SKM-1 treated with dmso at 0.1 percent for 144 hours (cell line): Measurements from ENCODE around the gene MAP6D1.
"Not testable (repeated sequence)": the region's sequence is repeated elsewhere in the genome, so short reads cannot be mapped to it uniquely, and the experiment has no call there.

Experiments
- DNase-seq: peaks from one replicate; lab custom pipeline; 2025; ENCODE audit not compliant: unreplicated experiment; lab: John Stamatoyannopoulos, UW

MAP6D1 gene

GRCh38 chr3:183801601-183802000, 23.8 kb downstream of the MAP6D1 start:
- no peak for DNase-seq

- DNase-seq = no peak
Measured at GRCh38 chr3:183800243-183800863, 25.0 kb downstream of the MAP6D1 start.

GRCh38 chr3:183799461-183799860, 25.9 kb downstream of the MAP6D1 start:
- no peak for DNase-seq

- no peak for DNase-seq
Measured at GRCh38 chr3:183797996-183798395, 27.4 kb downstream of the MAP6D1 start.

- DNase-seq = no peak
Measured at GRCh38 chr3:183796372-183796771, 29.0 kb downstream of the MAP6D1 start.

- no peak for DNase-seq
Measured at GRCh38 chr3:183794452-183794851, 30.9 kb downstream of the MAP6D1 start.

GRCh38 chr3:183792976-183793375, 32.4 kb downstream of the MAP6D1 start:
- DNase-seq = no peak

- no peak for DNase-seq
Measured at GRCh38 chr3:183790700-183791099, 34.7 kb downstream of the MAP6D1 start.

- no peak for DNase-seq
Measured at GRCh38 chr3:183789826-183790225, 35.6 kb downstream of the MAP6D1 start.

GRCh38 chr3:183784503-183784902, 40.9 kb downstream of the MAP6D1 start:
- DNase-seq = not testable (repeated sequence)

GRCh38 chr3:183782576-183783276, 42.7 kb downstream of the MAP6D1 start:
- DNase-seq = no peak

GRCh38 chr3:183781246-183781645, 44.1 kb downstream of the MAP6D1 start:
- no peak for DNase-seq

- DNase-seq = peak; percentile 30
Measured at GRCh38 chr3:183779896-183780465, 45.4 kb downstream of the MAP6D1 start.

- no peak for DNase-seq
Measured at GRCh38 chr3:183777016-183777618, 48.3 kb downstream of the MAP6D1 start.

GRCh38 chr3:183776451-183776850, 48.9 kb downstream of the MAP6D1 start:
- peak; percentile 75 for DNase-seq

GRCh38 chr3:183775781-183776180, 49.6 kb downstream of the MAP6D1 start:
- DNase-seq = peak; percentile 39

- DNase-seq = no peak
Measured at GRCh38 chr3:183774631-183775030, 50.7 kb downstream of the MAP6D1 start.

- DNase-seq = no peak
Measured at GRCh38 chr3:183769453-183769852, 55.9 kb downstream of the MAP6D1 start.

- DNase-seq = no peak
Measured at GRCh38 chr3:183768114-183768513, 57.3 kb downstream of the MAP6D1 start.

- peak; percentile 48 for DNase-seq
Measured at GRCh38 chr3:183766745-183767606, 58.4 kb downstream of the MAP6D1 start.

GRCh38 chr3:183766107-183766506, 59.3 kb downstream of the MAP6D1 start:
- no peak for DNase-seq
